Pulmonary artery endothelial cell (primary cell): Measurements from ENCODE around the gene ARMS2. TPM values are rescaled to one million over a fixed set of nuclear protein-coding genes. Genes with fewer than 3 reads are reported as not detected.
A peak's percentile ranks its signal among the peaks of the same experiment; 100 is the strongest.

Experiments used
- DNase-seq: peaks from one replicate; pipeline ENCODE4 v3.0.0-alpha.2; 2011; ENCODE audit warnings: low read depth, low spot score
- total RNA-seq: library from RNA; depleted of rRNA; stranded (reverse); fragments of >200 nt; gene quantifications from 2 replicates; pipeline ENCODE4 v1.2.3, GENCODE V29; 2014

The ARMS2 gene
- total RNA-seq, 1 donor from 2014 or later = not detected

- DNase-seq = no peak
Observed at GRCh38 chr10:122469848-122470247, 15.4 kb downstream of the ARMS2 start.

GRCh38 chr10:122471531-122472177, 17.2 kb downstream of the ARMS2 start:
- no peak for DNase-seq

- DNase-seq = no peak
Observed at GRCh38 chr10:122473116-122473515, 18.7 kb downstream of the ARMS2 start.

- peak; percentile 89 for DNase-seq
Observed at GRCh38 chr10:122474131-122474818, 19.8 kb downstream of the ARMS2 start.

GRCh38 chr10:122475100-122475499, 20.6 kb downstream of the ARMS2 start:
- DNase-seq = no peak

GRCh38 chr10:122475591-122476332, 21.3 kb downstream of the ARMS2 start:
- DNase-seq = no peak

GRCh38 chr10:122476333-122476695, 21.9 kb downstream of the ARMS2 start:
- DNase-seq = no peak

GRCh38 chr10:122477436-122477835, 23.0 kb downstream of the ARMS2 start:
- no peak for DNase-seq

- DNase-seq = no peak
Observed at GRCh38 chr10:122478971-122479370, 24.5 kb downstream of the ARMS2 start.

GRCh38 chr10:122480146-122480833, 25.8 kb downstream of the ARMS2 start:
- DNase-seq = no peak

- no peak for DNase-seq
Observed at GRCh38 chr10:122481296-122482056, 27.0 kb downstream of the ARMS2 start.

GRCh38 chr10:122484276-122485060, 30.0 kb downstream of the ARMS2 start:
- no peak for DNase-seq

- no peak for DNase-seq
Observed at GRCh38 chr10:122485670-122486069, 31.2 kb downstream of the ARMS2 start.

- DNase-seq = no peak
Observed at GRCh38 chr10:122486406-122487080, 32.1 kb downstream of the ARMS2 start.

- DNase-seq = no peak
Observed at GRCh38 chr10:122487174-122487765, 32.8 kb downstream of the ARMS2 start.

GRCh38 chr10:122490268-122490667, 35.8 kb downstream of the ARMS2 start:
- no peak for DNase-seq

- DNase-seq = no peak
Observed at GRCh38 chr10:122490786-122491680, 36.6 kb downstream of the ARMS2 start.

- DNase-seq = no peak
Observed at GRCh38 chr10:122492006-122492405, 37.6 kb downstream of the ARMS2 start.
